ENCODE results near the gene C1orf210. TPM values are rescaled to one million over a fixed set of nuclear protein-coding genes. Genes with fewer than 3 reads are reported as not detected.

The C1orf210 gene
- total and polyA plus RNA-seq, 2 of the 4 experiments (the other 2 are of a cell fraction) = not detected

- POLR2A ChIA-PET (ENCODE audit: unreplicated experiment) = no interaction called here
- no peak overlapping the region for H2BK5ac ChIP-seq (ENCODE audit: low read depth, low read length, poor library complexity, severe bottlenecking)
- no peak overlapping the region for H4K8ac ChIP-seq (ENCODE audit: low read depth in 2 of 2, low read length in 2 of 2)
- no peak overlapping the region for H3K18ac ChIP-seq (ENCODE audit: low read depth, low read length)
- intact Hi-C loops (cut with micrococcal nuclease) = no loop called here
- H3K4ac ChIP-seq (ENCODE audit: low read depth, low read length) = no peak overlapping the region
- H2AFZ ChIP-seq (replicated peaks; ENCODE audit: low read length, poor library complexity) = peak overlapping the region; percentile 19
- no peak overlapping the region for H3K4me2 ChIP-seq (ENCODE audit: low read depth, low read length)
- no peak overlapping the region for H3K56ac ChIP-seq (ENCODE audit: extremely low read depth, insufficient read depth, low read length)
- no peak overlapping the region for H2BK20ac ChIP-seq (ENCODE audit: low read depth, low read length)
- no peaks in the 10 kb centered on the region for H3K9me1 ChIP-seq (ENCODE audit: insufficient read depth, low read length)
- no peak overlapping the region for H3K9ac ChIP-seq (ENCODE audit: low read depth, low read length)
- in situ Hi-C loops (cut with MboI; ENCODE audit: low sequenced_read_pairs) = loop anchor here (5.0 kb wide), 1 partner anchor 35 kb away; no protein-coding TSS in a partner anchor
- dilution Hi-C loops (cut with HindIII; ENCODE audit: low sequenced_read_pairs, unreplicated experiment) = no loop called here
- H3K14ac ChIP-seq (replicated peaks; ENCODE audit: low read depth, low read length) = no peak overlapping the region
- H4K20me1 ChIP-seq (ENCODE audit: insufficient read depth, low read length) = no peaks in the 10 kb centered on the region; the same call in 1 of the 2 replicates
- no peaks in the 10 kb centered on the region for H3K79me1 ChIP-seq (ENCODE audit: low read depth in 1 of 2, low read length in 2 of 2)
- H3K23ac ChIP-seq (ENCODE audit: low read depth, low read length) = no peak overlapping the region
- WGBS, 2 experiments (ENCODE audit: extremely low coverage in 2 of 2, insufficient read length in 1 of 2) = 90% methylated on average over 3 of the region's 9 CpGs; no CpG with 5 or more reads in 1 of the 2 experiments
- no peak overlapping the region for H4K91ac ChIP-seq (ENCODE audit: insufficient read depth, low read depth, low read length)
- peak overlapping the region; percentile 17 for H2AK9ac ChIP-seq (replicated peaks; ENCODE audit: low read depth, low read length, poor library complexity)
- no TSS peak for BruUV-seq (replicated peaks)
- no peak overlapping the region for H2BK15ac ChIP-seq (ENCODE audit: low read depth, low read length)
- TF ChIP-seq SMC3 (IDR thresholded peaks at IDR 0.05; ENCODE audit: low read depth, low read length) (no peak), RCOR1 (IDR thresholded peaks at IDR 0.05; ENCODE audit: insufficient replicate concordance, low read length) (no peak), USF2 (IDR thresholded peaks at IDR 0.05; ENCODE audit: low read depth, low read length) (no peak), MAFK (IDR thresholded peaks at IDR 0.05; ENCODE audit: low read depth, low read length) (no peak), BHLHE40 (IDR thresholded peaks at IDR 0.05; ENCODE audit: low read depth, low read length) (no peak), MXI1 (IDR thresholded peaks at IDR 0.05; ENCODE audit: borderline replicate concordance, low read depth, low read length) (no peak), CEBPB (IDR thresholded peaks at IDR 0.05; ENCODE audit: low read depth, low read length) (no peak), CHD1 (IDR thresholded peaks at IDR 0.05; ENCODE audit: low read depth, low read length) (no peak), NFE2L2 (IDR thresholded peaks at IDR 0.05; ENCODE audit: low read depth, low read length) (no peak), RFX5 (IDR thresholded peaks at IDR 0.05; ENCODE audit: low read depth, low read length) (no peak), ELK1 (IDR thresholded peaks at IDR 0.05; ENCODE audit: borderline replicate concordance, low read depth, low read length) (no peak), RAD21 (IDR thresholded peaks at IDR 0.05; ENCODE audit: low read length) (no peak), MAZ (IDR thresholded peaks at IDR 0.05; ENCODE audit: borderline replicate concordance, low read depth, low read length) (no peak), POLR2A (IDR thresholded peaks at IDR 0.05; ENCODE audit: low read depth, low read length) (no peak)
- CTCF ChIA-PET = no interaction called here
- DNase-seq (no peak), ATAC-seq (ENCODE audit: low read depth) (no peak)
- H3K27me3 ChIP-seq (ENCODE audit: control insufficient read depth, insufficient read depth, low read length) = peaks cover 8% of the 10 kb centered on the region; the same call in 1 of the 2 replicates
- no peaks in the 10 kb centered on the region for H3K36me3 ChIP-seq (ENCODE audit: control insufficient read depth, insufficient read depth, low read length)
- no peak overlapping the region for H3K4me3 ChIP-seq (ENCODE audit: insufficient read depth, low read depth, low read length)
- H2BK120ac ChIP-seq (ENCODE audit: low read depth, low read length) = no peak overlapping the region
- H3K27ac ChIP-seq (ENCODE audit: insufficient read depth, low read length) = no peak overlapping the region
- H2AK5ac ChIP-seq (ENCODE audit: low read depth, low read length) = no peak overlapping the region
- no peak overlapping the region for H4K5ac ChIP-seq (ENCODE audit: low read depth, low read length)
- peaks cover 4% of the 10 kb centered on the region; the same call in 1 of the 2 replicates for H3K4me1 ChIP-seq (ENCODE audit: control insufficient read depth, insufficient read depth, low read length)
- no peaks in the 10 kb centered on the region for H3K9me3 ChIP-seq (ENCODE audit: control insufficient read depth, insufficient read depth, low read length)
These were observed 22.2 kb upstream of the C1orf210 start for GRCh38 chr1:43307458-43308158.
